K562 (cell line): ENCODE data around the gene ADAMTS10. TPM values are rescaled to one million over a fixed set of nuclear protein-coding genes. Genes with fewer than 3 reads are reported as not detected.
"Not testable (repeated sequence)": the region's sequence is repeated elsewhere in the genome, so short reads cannot be mapped to it uniquely, and the experiment has no call there.

Experiments
- ATAC-seq: fragments of 200-7000 bp; cut with Tn5 transposase; 3 replicates; pipeline ENCODE4 v1.9.1; 2020; ENCODE audit warnings: moderate library complexity
- BruUV-seq: library from RNA; stranded (reverse); fragments of 400-500 nt; replicated peaks from 2 replicates; lab custom pipeline; 2021; lab: Mats Ljungman, UMichigan
- CTCF ChIA-PET: fragments of 300-600 bp; formaldehyde crosslinking; extraction: SDS; loops from one replicate; lab custom pipeline; 2021; ENCODE audit warnings: low intra/inter-chr PET ratio; lab: Yijun Ruan, JAX
- POLR2A ChIA-PET: fragments of 300-600, 350-650 bp; sonication (Branson Sonifier 250); formaldehyde crosslinking; extraction: SDS; loops from one replicate; lab custom pipeline; 2021; ENCODE audit warnings: antibody characterized with exemption, inconsistent platforms; lab: Yijun Ruan, JAX
- DNase-seq, 4 experiments: peaks; one replicate each; pipeline versions ENCODE4 v3.0.0 to v3.0.0-alpha.2; 2011 to 2018; ENCODE audit warnings: low spot score in 3 of 4, mixed read lengths in 3 of 4; ENCODE audit errors: extremely low read depth in 1 of 4
- FAIRE-seq: peaks from 2 replicates; lab custom pipeline; 2011; peaks lifted over from hg19 to GRCh38; lab: Jason Lieb, UNC
- H2AFZ ChIP-seq: 2 replicates; pipeline ENCODE4 v1.6.0; 2011; ENCODE audit warnings: low read depth, low read length, control low read depth, inconsistent platforms
- H3K27ac ChIP-seq: fragments of 200-600 bp; 3 replicates; pipeline ENCODE4 v1.8.0; 2011; ENCODE audit warnings: low read depth, mild to moderate bottlenecking, control low read depth, inconsistent platforms, low read length, moderate library complexity, mixed read lengths; ENCODE audit errors: extremely low read depth
- H3K27me3 ChIP-seq, 2 experiments: fragments of 300-600 bp in 1 of 2; 2 replicates in 1 of 2; 3 replicates in 1 of 2; pipeline versions ENCODE4 v1.6.0 to v1.8.0; 2011; ENCODE audit warnings: inconsistent platforms in 2 of 2, low read length in 2 of 2, mild to moderate bottlenecking in 1 of 2, mixed read lengths in 1 of 2, moderate library complexity in 1 of 2; ENCODE audit not compliant: control insufficient read depth in 2 of 2, insufficient read depth in 2 of 2
- H3K36me3 ChIP-seq: fragments of 300-600 bp; 3 replicates; pipeline ENCODE4 v1.8.0; 2011; ENCODE audit warnings: mild to moderate bottlenecking, low read length, inconsistent platforms; ENCODE audit not compliant: control insufficient read depth, insufficient read depth
- H3K4me1 ChIP-seq, 2 experiments: fragments of 200-600 bp in 1 of 2; replicated peaks in 1 of 2; 2 replicates in 1 of 2; 3 replicates in 1 of 2; pipeline versions ENCODE4 v1.5.1 to v1.8.0; 2011; ENCODE audit warnings: inconsistent platforms in 2 of 2, low read length in 2 of 2, mild to moderate bottlenecking in 1 of 2, mixed read lengths in 1 of 2, moderate library complexity in 1 of 2; ENCODE audit not compliant: control insufficient read depth in 2 of 2, insufficient read depth in 2 of 2
- H3K4me2 ChIP-seq: 2 replicates; pipeline ENCODE4 v1.6.1; 2011; ENCODE audit warnings: low read length, control low read depth, inconsistent platforms, mixed read lengths; ENCODE audit not compliant: insufficient read depth
- H3K4me3 ChIP-seq: fragments of 200-600 bp; sonication (generic), shearing (Covaris generic); 2 replicates; pipeline ENCODE4 v1.5.1; 2016; ENCODE audit warnings: control low read depth, inconsistent platforms
- H3K79me2 ChIP-seq: fragments of 200-600 bp; 3 replicates; pipeline ENCODE4 v1.8.0; 2011; ENCODE audit warnings: low read length, inconsistent platforms; ENCODE audit not compliant: control insufficient read depth, insufficient read depth
- H3K9ac ChIP-seq, 2 experiments: 2 replicates each; pipeline versions ENCODE4 v1.6.0 to v1.6.1; 2011; ENCODE audit warnings: low read depth in 2 of 2, low read length in 2 of 2, control low read depth in 1 of 2, inconsistent platforms in 1 of 2, mild to moderate bottlenecking in 1 of 2, mixed read lengths in 1 of 2; ENCODE audit not compliant: insufficient read depth in 1 of 2
- H3K9me1 ChIP-seq: one replicate; pipeline ENCODE4 v1.6.0; 2011; ENCODE audit warnings: inconsistent platforms, mild to moderate bottlenecking, low read length, moderate library complexity; ENCODE audit not compliant: control insufficient read depth, insufficient read depth
- H3K9me3 ChIP-seq: replicated peaks from 2 replicates; pipeline ENCODE4 v1.5.1; 2011; ENCODE audit warnings: low read depth, low read length, inconsistent platforms; ENCODE audit not compliant: control insufficient read depth, insufficient read depth
- H4K20me1 ChIP-seq: replicated peaks from 2 replicates; pipeline ENCODE4 v1.6.1; 2011; ENCODE audit warnings: low read length, inconsistent platforms, mixed read lengths; ENCODE audit not compliant: control insufficient read depth, insufficient read depth
- ADNP ChIP-seq: fragments of 200-800 bp; sonication (Bioruptor generic); IDR thresholded peaks from 2 replicates; pipeline ENCODE4 v1.6.1; 2016; ENCODE audit warnings: missing genetic modification characterization, missing compliant biosample characterization
- BCOR ChIP-seq: fragments of 450-650 bp; IDR thresholded peaks from 2 replicates; pipeline ENCODE4 v1.6.1; 2016
- KDM1A ChIP-seq, 2 experiments: fragments of 450-650 bp; IDR thresholded peaks; 2 replicates each; pipeline ENCODE4 v1.6.1; 2016; ENCODE audit warnings: mild to moderate bottlenecking in 2 of 2
- KDM5B ChIP-seq: fragments of 200-600 bp; sonication (generic); IDR thresholded peaks from 2 replicates; pipeline ENCODE4 v1.6.1; 2012; ENCODE audit warnings: low read depth, mild to moderate bottlenecking, moderate library complexity, low read length, control low read depth, inconsistent platforms; ENCODE audit not compliant: insufficient replicate concordance
- RBM25 ChIP-seq: fragments of 200-400 bp; formaldehyde crosslinking; IDR thresholded peaks from 2 replicates; pipeline ENCODE4 v1.6.1; 2018; ENCODE audit warnings: low read length, low read depth, moderate library complexity; ENCODE audit not compliant: severe bottlenecking
- ZBED1 ChIP-seq: IDR thresholded peaks from 2 replicates; pipeline ENCODE4 v1.6.1; 2014
- ZNF121 ChIP-seq: sonication (generic); formaldehyde crosslinking; conservative IDR thresholded peaks from 2 replicates; pipeline ENCODE4 v1.8.0; 2022; ENCODE audit warnings: missing genetic modification reagents
- ZNF830 ChIP-seq: fragments of 250-450 bp; sonication (Bioruptor Pico); IDR thresholded peaks from 2 replicates; pipeline ENCODE4 v1.5.0; 2021; ENCODE audit warnings: mild to moderate bottlenecking
- WGBS: fragments of 100-300 bp; shearing (Covaris generic); methylation state at CpG from one replicate; pipeline ENCODE4 v1.1.6; 2016; ENCODE audit warnings: low coverage, mixed read lengths; ENCODE audit not compliant: insufficient coverage; ENCODE audit errors: missing lambda C conversion rate; 5-methylcytosine and 5-hydroxymethylcytosine counted together
- in situ Hi-C: fragments of 300-500 bp; cut with MboI; formaldehyde crosslinking; loops from 4 replicates; pipeline ENCODE4 v1.15.0; 2018; ENCODE audit warnings: inconsistent platforms, mixed read lengths
- intact Hi-C: fragments of 100-400 bp; cut with micrococcal nuclease; formaldehyde crosslinking; loops from 2 replicates; pipeline ENCODE4 v1.14.2; 2022
- polyA plus RNA-seq, 8 experiments: library from polyadenylated mRNA; depleted of rRNA in 4 of 8; stranded (reverse) in 5 of 8; unstranded in 3 of 8; fragments of >200 nt; fragmentation: Nextera tagmentation in 2 of 8; fragmentation: Illumina TruSeq in 1 of 8; extraction: Ambion mirVana in 2 of 8; extraction: Trizol in 1 of 8; gene quantifications; 2 replicates each; pipeline versions ENCODE4 v1.2.1 to v1.2.3, GENCODE V29; 2011 to 2014; ENCODE audit warnings: inconsistent platforms in 1 of 8, missing spikeins in 1 of 8
- total RNA-seq, 7 experiments: library from RNA; depleted of rRNA in 6 of 7; stranded (reverse); fragments of >200 nt in 6 of 7; fragmentation: Illumina TruSeq in 2 of 7; extraction: Trizol in 2 of 7; gene quantifications; 2 replicates each; pipeline versions ENCODE4 v1.2.1 to v1.2.3, GENCODE V29; 2011 to 2021; ENCODE audit warnings: low replicate concordance in 1 of 7

The ADAMTS10 gene
- total and polyA plus RNA-seq, 9 of the 15 experiments (the other 6 are each of a cell fraction or from before 2014, with no cell fraction given): 0.33 to 1.8 (median 0.57) TPM; not detected in 4

DNA sequence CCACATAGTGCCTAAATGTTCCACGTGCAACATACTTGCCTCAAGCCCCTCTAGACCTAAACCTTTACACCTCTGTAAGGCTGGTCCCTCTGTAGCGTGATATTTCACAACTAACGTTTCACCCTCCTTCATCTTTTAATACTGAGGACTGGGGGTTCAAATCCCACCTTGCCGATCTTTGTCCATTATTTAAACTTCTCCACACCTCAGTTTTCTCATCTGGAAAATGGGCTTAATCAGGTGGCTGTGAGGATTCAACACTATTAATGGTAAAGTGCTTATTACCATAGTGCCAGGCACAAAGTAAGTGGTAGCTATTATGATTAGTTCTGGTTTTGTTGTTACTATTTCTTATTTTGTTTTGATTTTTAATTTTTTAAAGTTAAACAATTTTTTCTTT is 7.5 kb upstream of the ADAMTS10 start:
- no peaks in the 10 kb centered on the region for H4K20me1 ChIP-seq

GRCh38 chr19:8617325-8617724 is 6.8 kb upstream of the ADAMTS10 start:
- H2AFZ ChIP-seq, H3K9ac ChIP-seq, H3K9me3 ChIP-seq, DNase-seq, H3K4me3 ChIP-seq, BruUV-seq, ATAC-seq, H3K36me3 ChIP-seq, H4K20me1 ChIP-seq, H3K27ac ChIP-seq, CTCF ChIA-PET, H3K4me1 ChIP-seq, H3K79me2 ChIP-seq, H3K9me1 ChIP-seq, FAIRE-seq, H3K4me2 ChIP-seq: not testable (repeated sequence)
- 22% methylated on average over 12 of the region's 15 CpGs for WGBS
- in situ Hi-C loops (loop anchor here (10.0 kb wide), 1 partner anchor 77 kb away; the partner anchor contains the start of gene ACTL9), intact Hi-C loops (loop anchor here (10.0 kb wide), 1 partner anchor 77 kb away; the partner anchor contains the start of gene ACTL9)
- POLR2A ChIA-PET: interaction anchor here (0.6 kb wide), 1 partner anchor 569 kb away, joined by 3 read pairs; no protein-coding TSS in a partner anchor
- peaks cover 11 to 24% of the 10 kb centered on the region in 2 experiments; a peak in 3 of 5 replicates for H3K27me3 ChIP-seq

More for the DNA sequence above, 7.5 kb upstream of the ADAMTS10 start:
- FAIRE-seq: no peak
- H3K36me3 ChIP-seq: no peaks in the 10 kb centered on the region
- in situ Hi-C loops (loop anchor here (10.0 kb wide), 1 partner anchor 77 kb away; the partner anchor contains the start of gene ACTL9), intact Hi-C loops (loop anchor here (10.0 kb wide), 1 partner anchor 77 kb away; the partner anchor contains the start of gene ACTL9)
- no peaks in the 10 kb centered on the region for H3K9me3 ChIP-seq
- no peak for DNase-seq
- H3K4me2 ChIP-seq: no peak overlapping the region
- no peak overlapping the region for H3K27ac ChIP-seq
- BruUV-seq: no TSS peak
- TF ChIP-seq ZNF830 (CRISPR knock-in tag) (no peak), ZBED1 (no peak), RBM25 (peak; percentile 84), ADNP (tag) (0 out of 2 replicates have a peak, but pooled peaks have one; percentile 26), BCOR (peak; percentile 84), ZNF121 (CRISPR knock-in tag) (no peak), KDM5B (no peak), KDM1A (IDR thresholded peaks at IDR 0.05) (peak; percentile 34 to 61; a peak in 1 of 4 replicates)
- H3K9ac ChIP-seq: no peak overlapping the region
- 0% methylated on average over 4 of the region's 4 CpGs for WGBS
- ATAC-seq: no peak
- no peaks in the 10 kb centered on the region for H3K9me1 ChIP-seq
- no peak overlapping the region for H2AFZ ChIP-seq
- H3K79me2 ChIP-seq: no peaks in the 10 kb centered on the region
- H3K4me1 ChIP-seq: no peaks in the 10 kb centered on the region; a peak in 1 of 5 replicates
- H3K4me3 ChIP-seq: no peak overlapping the region
- ChIA-PET POLR2A (interaction anchor here (0.6 kb wide), 1 partner anchor 570 kb away, joined by 3 read pairs; no protein-coding TSS in a partner anchor), CTCF (no interaction called here)
- peaks cover 11 to 24% of the 10 kb centered on the region in 2 experiments; a peak in 3 of 5 replicates for H3K27me3 ChIP-seq
